GM13977 (cell line): ENCODE measurements around the gene STAB2.

Experiments used
- DNase-seq: peaks from one replicate; pipeline ENCODE4 v3.0.0; 2012; ENCODE audit warnings: low spot score
- CTCF ChIP-seq: IDR thresholded peaks from 2 replicates; pipeline ENCODE4 v1.5.1; 2012; ENCODE audit warnings: mild to moderate bottlenecking, control low read depth; ENCODE audit not compliant: insufficient read depth; ENCODE audit errors: extremely low read depth, missing control alignments
- in situ Hi-C: fragments of 300-500 bp; cut with MboI; formaldehyde crosslinking; loops from one replicate; pipeline ENCODE4 v1.12.0; 2022; ENCODE audit warnings: low sequenced_read_pairs, low pct_unique_long_range_greater_than_20kb, mixed read lengths, inconsistent platforms; ENCODE audit not compliant: unreplicated experiment

The STAB2 gene

GRCh38 chr12:103596981-103597380, 9.9 kb downstream of the STAB2 start:
- TF ChIP-seq CTCF: no peak
- in situ Hi-C loops: no loop called here
- no peak for DNase-seq

- in situ Hi-C loops: no loop called here
- TF ChIP-seq CTCF: no peak
- no peak for DNase-seq
Measured at GRCh38 chr12:103599274-103599673, 12.2 kb downstream of the STAB2 start.

- in situ Hi-C loops: no loop called here
- DNase-seq: no peak
- no peak for TF ChIP-seq CTCF
Measured at GRCh38 chr12:103600967-103601728, 14.1 kb downstream of the STAB2 start.

GRCh38 chr12:103620395-103620794, 33.3 kb downstream of the STAB2 start:
- no peak for DNase-seq
- in situ Hi-C loops: no loop called here
- no peak for TF ChIP-seq CTCF

GRCh38 chr12:103623716-103624115, 36.6 kb downstream of the STAB2 start:
- no peak for TF ChIP-seq CTCF
- no peak for DNase-seq
- in situ Hi-C loops: no loop called here

- TF ChIP-seq CTCF: no peak
- in situ Hi-C loops: no loop called here
- DNase-seq: no peak
Measured at GRCh38 chr12:103626498-103626897, 39.4 kb downstream of the STAB2 start.
